ENCODE data around the gene NR1H4.
A peak's percentile ranks its signal among the peaks of the same experiment; 100 is the strongest.
"Not testable (repeated sequence)": the region's sequence is repeated elsewhere in the genome, so short reads cannot be mapped to it uniquely, and the experiment has no call there.

Gene NR1H4

GRCh38 chr12:100553936-100554335 lies 80.3 kb downstream of the NR1H4 start:
- ATAC-seq (ENCODE audit: low read depth) = no peak
- Mint-ChIP-seq H3K4me1 (no peaks in the 10 kb centered on the region), H3K36me3 (no peaks in the 10 kb centered on the region), H3K27me3 (no peaks in the 10 kb centered on the region), H3K27ac (no peak overlapping the region), H3K4me3 (no peak overlapping the region), H3K9me3 (no peaks in the 10 kb centered on the region)
- no peak for DNase-seq (ENCODE audit: low spot score in 2 of 2)

- ATAC-seq (ENCODE audit: low read depth) = no peak
- DNase-seq (ENCODE audit: low spot score in 2 of 2) = no peak
- H3K36me3 Mint-ChIP-seq = no peaks in the 10 kb centered on the region
- no peaks in the 10 kb centered on the region for H3K9me3 Mint-ChIP-seq
- H3K4me1 Mint-ChIP-seq = no peaks in the 10 kb centered on the region
- no peak overlapping the region for H3K4me3 Mint-ChIP-seq
- no peaks in the 10 kb centered on the region for H3K27me3 Mint-ChIP-seq
- H3K27ac Mint-ChIP-seq = no peak overlapping the region
Measured at GRCh38 chr12:100554608-100555077, 81.0 kb downstream of the NR1H4 start.

GRCh38 chr12:100555722-100556121 lies 82.1 kb downstream of the NR1H4 start:
- H3K27ac Mint-ChIP-seq = no peak overlapping the region
- H3K36me3 Mint-ChIP-seq = no peaks in the 10 kb centered on the region
- DNase-seq (ENCODE audit: low spot score in 2 of 2) (no peak), ATAC-seq (ENCODE audit: low read depth) (no peak)
- no peaks in the 10 kb centered on the region for H3K9me3 Mint-ChIP-seq
- peaks cover 3% of the 10 kb centered on the region for H3K27me3 Mint-ChIP-seq
- no peak overlapping the region for H3K4me3 Mint-ChIP-seq
- no peaks in the 10 kb centered on the region for H3K4me1 Mint-ChIP-seq

- H3K9me3 Mint-ChIP-seq = no peaks in the 10 kb centered on the region
- no peak overlapping the region for H3K27ac Mint-ChIP-seq
- H3K4me3 Mint-ChIP-seq = no peak overlapping the region
- ATAC-seq (ENCODE audit: low read depth) (no peak), DNase-seq (ENCODE audit: low spot score in 2 of 2) (no peak)
- peaks cover 3% of the 10 kb centered on the region for H3K27me3 Mint-ChIP-seq
- H3K4me1 Mint-ChIP-seq = no peaks in the 10 kb centered on the region
- no peaks in the 10 kb centered on the region for H3K36me3 Mint-ChIP-seq
Measured at GRCh38 chr12:100557357-100557756, 83.7 kb downstream of the NR1H4 start.

- not testable (repeated sequence) for H3K36me3 Mint-ChIP-seq; H3K27ac Mint-ChIP-seq; H3K4me3 Mint-ChIP-seq; H3K27me3 Mint-ChIP-seq; H3K9me3 Mint-ChIP-seq; ATAC-seq (ENCODE audit: low read depth); H3K4me1 Mint-ChIP-seq; DNase-seq (ENCODE audit: low spot score in 2 of 2)
Measured at GRCh38 chr12:100559261-100559660, 85.6 kb downstream of the NR1H4 start.

GRCh38 chr12:100564090-100564489 lies 90.4 kb downstream of the NR1H4 start:
- Mint-ChIP-seq H3K4me1 (peaks cover 4% of the 10 kb centered on the region), H3K36me3 (no peaks in the 10 kb centered on the region), H3K9me3 (no peaks in the 10 kb centered on the region), H3K27me3 (peaks cover 9% of the 10 kb centered on the region), H3K4me3 (no peak overlapping the region), H3K27ac (no peak overlapping the region)
- ATAC-seq (ENCODE audit: low read depth) (no peak), DNase-seq (ENCODE audit: low spot score in 2 of 2) (no peak)

- H3K27ac Mint-ChIP-seq = no peak overlapping the region
- no peak for ATAC-seq (ENCODE audit: low read depth)
- no peaks in the 10 kb centered on the region for H3K9me3 Mint-ChIP-seq
- peaks cover 9% of the 10 kb centered on the region for H3K27me3 Mint-ChIP-seq
- no peak for DNase-seq (ENCODE audit: low spot score in 2 of 2)
- H3K36me3 Mint-ChIP-seq = no peaks in the 10 kb centered on the region
- H3K4me3 Mint-ChIP-seq = no peak overlapping the region
- peaks cover 4% of the 10 kb centered on the region for H3K4me1 Mint-ChIP-seq
Measured at GRCh38 chr12:100564905-100565467, 91.3 kb downstream of the NR1H4 start.

GRCh38 chr12:100565987-100566545 lies 92.4 kb downstream of the NR1H4 start:
- Mint-ChIP-seq H3K36me3 (no peaks in the 10 kb centered on the region), H3K27ac (no peak overlapping the region), H3K27me3 (peaks cover 5% of the 10 kb centered on the region), H3K9me3 (no peaks in the 10 kb centered on the region), H3K4me3 (no peak overlapping the region), H3K4me1 (peaks cover 4% of the 10 kb centered on the region)
- DNase-seq (ENCODE audit: low spot score in 2 of 2) (no peak), ATAC-seq (ENCODE audit: low read depth) (no peak)

- Mint-ChIP-seq H3K36me3 (no peaks in the 10 kb centered on the region), H3K4me1 (peaks cover 4% of the 10 kb centered on the region), H3K9me3 (no peaks in the 10 kb centered on the region), H3K27me3 (peaks cover 5% of the 10 kb centered on the region), H3K27ac (no peak overlapping the region), H3K4me3 (no peak overlapping the region)
- DNase-seq (ENCODE audit: low spot score in 2 of 2) = no peak
- ATAC-seq (ENCODE audit: low read depth) = peak; percentile 34
Measured at GRCh38 chr12:100566887-100567637, 93.4 kb downstream of the NR1H4 start.

- H3K4me3 Mint-ChIP-seq = no peak overlapping the region
- DNase-seq (ENCODE audit: low spot score in 2 of 2) (no peak), ATAC-seq (ENCODE audit: low read depth) (no peak)
- no peak overlapping the region for H3K27ac Mint-ChIP-seq
- no peaks in the 10 kb centered on the region for H3K9me3 Mint-ChIP-seq
- peaks cover 2% of the 10 kb centered on the region for H3K36me3 Mint-ChIP-seq
- peaks cover 4% of the 10 kb centered on the region for H3K4me1 Mint-ChIP-seq
- peaks cover 5% of the 10 kb centered on the region for H3K27me3 Mint-ChIP-seq
Measured at GRCh38 chr12:100567945-100568344, 94.3 kb downstream of the NR1H4 start.

- H3K36me3 Mint-ChIP-seq = peaks cover 2% of the 10 kb centered on the region
- peaks cover 10% of the 10 kb centered on the region for H3K4me1 Mint-ChIP-seq
- peak overlapping the region; percentile 30 for H3K4me3 Mint-ChIP-seq
- H3K9me3 Mint-ChIP-seq = no peaks in the 10 kb centered on the region
- H3K27me3 Mint-ChIP-seq = peaks cover 3% of the 10 kb centered on the region
- no peak for DNase-seq (ENCODE audit: low spot score in 2 of 2)
- ATAC-seq (ENCODE audit: low read depth) = no peak
- H3K27ac Mint-ChIP-seq = no peak overlapping the region
Measured at GRCh38 chr12:100572184-100572583, 98.5 kb downstream of the NR1H4 start.

- peaks cover 8% of the 10 kb centered on the region for H3K4me1 Mint-ChIP-seq
- H3K36me3 Mint-ChIP-seq = peaks cover 2% of the 10 kb centered on the region
- no peaks in the 10 kb centered on the region for H3K9me3 Mint-ChIP-seq
- ATAC-seq (ENCODE audit: low read depth) (peak; percentile 80), DNase-seq (ENCODE audit: low spot score in 2 of 2) (peak; percentile 17 to 49)
- peak within 1 kb of the TSS; percentile 35 for H3K27ac Mint-ChIP-seq
- peak within 1 kb of the TSS; percentile 91 for H3K4me3 Mint-ChIP-seq
- H3K27me3 Mint-ChIP-seq = peaks cover 3% of the 10 kb centered on the region
Measured at GRCh38 chr12:100573292-100574186, 99.9 kb downstream of the NR1H4 start, which contains the start of gene GAS2L3. TSS of gene GAS2L3 (plus strand) at chr12:100573684. CDS start at chr12:100594905, 21,221 bp downstream.

- peak overlapping the region; percentile 91 for H3K4me3 Mint-ChIP-seq
- no peak for ATAC-seq (ENCODE audit: low read depth)
Measured at GRCh38 chr12:100574187-100575074, 100.8 kb downstream of the NR1H4 start.

More at GRCh38 chr12:100574187-100575074, 100.8 kb downstream of the NR1H4 start:
- H3K9me3 Mint-ChIP-seq = no peaks in the 10 kb centered on the region
- no peak for DNase-seq (ENCODE audit: low spot score in 2 of 2)
- peaks cover 3% of the 10 kb centered on the region for H3K27me3 Mint-ChIP-seq
- H3K4me1 Mint-ChIP-seq = peaks cover 8% of the 10 kb centered on the region
- H3K36me3 Mint-ChIP-seq = peaks cover 2% of the 10 kb centered on the region
- H3K27ac Mint-ChIP-seq = no peak overlapping the region
